Measurements from ENCODE around the gene HS6ST3. TPM values are rescaled to one million over a fixed set of nuclear protein-coding genes. Genes with fewer than 3 reads are reported as not detected.

Gene HS6ST3
- total and polyA plus RNA-seq, 2 of the 13 experiments (the other 11 are each of a cell fraction or from before 2014, with no cell fraction given): not detected

DNA sequence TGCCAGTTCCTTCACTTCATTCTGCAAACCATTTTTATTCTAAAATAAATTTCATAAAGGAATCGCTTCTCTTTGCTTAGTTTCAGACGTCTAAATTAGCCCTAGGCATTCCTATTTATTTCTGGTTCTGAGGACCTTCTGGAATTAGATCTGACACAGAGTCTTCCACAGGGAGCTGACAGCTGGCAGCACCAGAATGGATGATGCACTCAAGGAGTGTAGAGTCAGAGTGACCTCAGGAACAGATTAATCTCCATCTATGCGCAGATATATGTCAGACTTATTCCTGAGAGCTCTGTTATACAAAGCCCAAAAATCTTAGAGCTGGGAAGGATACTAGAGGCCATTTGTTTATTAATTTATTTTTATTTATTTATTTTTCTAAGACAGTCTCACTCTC, 450.8 kb downstream of the HS6ST3 start:
- TF ChIP-seq ZBTB38 (CRISPR knock-in tag; IDR thresholded peaks at IDR 0.05): no peak

DNA sequence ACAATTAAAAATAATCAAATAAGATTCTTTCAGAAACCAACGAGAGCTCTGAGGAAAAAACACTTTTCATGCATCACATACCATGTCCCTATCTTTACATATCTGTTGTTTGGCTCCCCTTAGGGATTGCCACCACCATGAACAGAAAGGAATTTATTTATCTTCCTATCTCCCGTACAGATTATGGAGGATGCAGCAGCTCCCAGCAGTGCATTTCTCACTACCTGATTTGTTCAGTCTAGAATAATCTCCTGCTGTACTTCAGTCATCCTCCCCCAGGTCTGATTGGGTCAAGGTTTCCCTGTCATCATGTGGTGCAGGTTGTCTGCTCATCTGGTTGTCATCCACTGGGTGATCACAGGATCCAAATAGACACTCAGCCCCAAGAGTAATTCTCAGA, 453.1 kb downstream of the HS6ST3 start:
- no peaks in the 10 kb centered on the region for H4K20me1 ChIP-seq (ENCODE audit: insufficient read depth, low read length)
- DNase-seq (ENCODE audit: low spot score) (no peak), FAIRE-seq (no peak), ATAC-seq (no peak)
- in situ Hi-C loops (cut with HindIII; ENCODE audit: extremely low pct_ligation_motif_present, low pct_unique_long_range_greater_than_20kb): no loop called here
- H3K27me3 ChIP-seq (ENCODE audit: control insufficient read depth in 1 of 2, insufficient read depth in 2 of 2, low read length in 2 of 2): no peaks in the 10 kb centered on the region
- H3K79me2 ChIP-seq (ENCODE audit: insufficient read depth, low read length): no peaks in the 10 kb centered on the region
- no peak overlapping the region for H3K4me3 ChIP-seq (replicated peaks in 1 of 3; ENCODE audit: insufficient read depth in 1 of 3, low read depth in 2 of 3, low read length in 3 of 3)
- H3K27ac ChIP-seq (ENCODE audit: extremely low read length, insufficient read depth, low read length): no peak overlapping the region
- no peaks in the 10 kb centered on the region for H3K36me3 ChIP-seq (replicated peaks in 1 of 2; ENCODE audit: control insufficient read depth in 1 of 2, insufficient read depth in 2 of 2, low read length in 2 of 2)
- no peak overlapping the region for H3K4me2 ChIP-seq (ENCODE audit: low read depth, low read length)
- CTCF ChIA-PET (ENCODE audit: low intra/inter-chr PET ratio, low total read pairs): no interaction called here
- 2% methylated on average over 2 of the region's 2 CpGs for WGBS (ENCODE audit: low lambda C conversion rate)
- no peaks in the 10 kb centered on the region for H3K4me1 ChIP-seq (ENCODE audit: insufficient read depth, low read length)
- no peak overlapping the region for H2AFZ ChIP-seq (ENCODE audit: low read length)
- no TSS peak for BruUV-seq (replicated peaks)
- POLR2A ChIA-PET: no interaction called here
- H3K9ac ChIP-seq (ENCODE audit: insufficient read depth, low read depth, low read length): no peak overlapping the region
- intact Hi-C loops (cut with micrococcal nuclease; ENCODE audit: unreplicated experiment): no loop called here
- no peaks in the 10 kb centered on the region for H3K9me3 ChIP-seq (ENCODE audit: low read length)
- TF ChIP-seq ZNF570 (CRISPR knock-in tag; IDR thresholded peaks at IDR 0.05; ENCODE audit: borderline replicate concordance): no peak
- TF ChIP-seq, protein P1, sequence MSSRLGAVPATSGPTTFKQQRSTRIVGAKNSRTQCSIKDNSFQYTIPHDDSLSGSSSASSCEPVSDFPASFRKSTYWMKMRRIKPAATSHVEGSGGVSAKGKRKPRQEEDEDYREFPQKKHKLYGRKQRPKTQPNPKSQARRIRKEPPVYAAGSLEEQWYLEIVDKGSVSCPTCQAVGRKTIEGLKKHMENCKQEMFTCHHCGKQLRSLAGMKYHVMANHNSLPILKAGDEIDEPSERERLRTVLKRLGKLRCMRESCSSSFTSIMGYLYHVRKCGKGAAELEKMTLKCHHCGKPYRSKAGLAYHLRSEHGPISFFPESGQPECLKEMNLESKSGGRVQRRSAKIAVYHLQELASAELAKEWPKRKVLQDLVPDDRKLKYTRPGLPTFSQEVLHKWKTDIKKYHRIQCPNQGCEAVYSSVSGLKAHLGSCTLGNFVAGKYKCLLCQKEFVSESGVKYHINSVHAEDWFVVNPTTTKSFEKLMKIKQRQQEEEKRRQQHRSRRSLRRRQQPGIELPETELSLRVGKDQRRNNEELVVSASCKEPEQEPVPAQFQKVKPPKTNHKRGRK (CRISPR knock-in tag; IDR thresholded peaks at IDR 0.05): no peak
- no peak for TF ChIP-seq FOXO1 (CRISPR knock-in tag; IDR thresholded peaks at IDR 0.05)
- no peak for TF ChIP-seq ZNF17 (CRISPR knock-in tag; IDR thresholded peaks at IDR 0.05)
- TF ChIP-seq SIN3B (IDR thresholded peaks at IDR 0.05; ENCODE audit: low read length): no peak
- TF ChIP-seq ZNF24 (IDR thresholded peaks at IDR 0.05): no peak
- TF ChIP-seq, protein P2, sequence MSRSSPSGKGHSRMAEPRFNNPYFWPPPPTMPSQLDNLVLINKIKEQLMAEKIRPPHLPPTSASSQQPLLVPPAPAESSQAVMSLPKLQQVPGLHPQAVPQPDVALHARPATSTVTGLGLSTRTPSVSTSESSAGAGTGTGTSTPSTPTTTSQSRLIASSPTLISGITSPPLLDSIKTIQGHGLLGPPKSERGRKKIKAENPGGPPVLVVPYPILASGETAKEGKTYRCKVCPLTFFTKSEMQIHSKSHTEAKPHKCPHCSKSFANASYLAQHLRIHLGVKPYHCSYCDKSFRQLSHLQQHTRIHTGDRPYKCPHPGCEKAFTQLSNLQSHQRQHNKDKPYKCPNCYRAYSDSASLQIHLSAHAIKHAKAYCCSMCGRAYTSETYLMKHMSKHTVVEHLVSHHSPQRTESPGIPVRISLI (CRISPR knock-in tag; IDR thresholded peaks at IDR 0.05; ENCODE audit: borderline replicate concordance): no peak
- TF ChIP-seq KAT2B (IDR thresholded peaks at IDR 0.05; ENCODE audit: borderline replicate concordance, low read depth, low read length): no peak
- TF ChIP-seq ZNF670 (CRISPR knock-in tag; IDR thresholded peaks at IDR 0.05; ENCODE audit: borderline replicate concordance): no peak
- TF ChIP-seq, protein P3, sequence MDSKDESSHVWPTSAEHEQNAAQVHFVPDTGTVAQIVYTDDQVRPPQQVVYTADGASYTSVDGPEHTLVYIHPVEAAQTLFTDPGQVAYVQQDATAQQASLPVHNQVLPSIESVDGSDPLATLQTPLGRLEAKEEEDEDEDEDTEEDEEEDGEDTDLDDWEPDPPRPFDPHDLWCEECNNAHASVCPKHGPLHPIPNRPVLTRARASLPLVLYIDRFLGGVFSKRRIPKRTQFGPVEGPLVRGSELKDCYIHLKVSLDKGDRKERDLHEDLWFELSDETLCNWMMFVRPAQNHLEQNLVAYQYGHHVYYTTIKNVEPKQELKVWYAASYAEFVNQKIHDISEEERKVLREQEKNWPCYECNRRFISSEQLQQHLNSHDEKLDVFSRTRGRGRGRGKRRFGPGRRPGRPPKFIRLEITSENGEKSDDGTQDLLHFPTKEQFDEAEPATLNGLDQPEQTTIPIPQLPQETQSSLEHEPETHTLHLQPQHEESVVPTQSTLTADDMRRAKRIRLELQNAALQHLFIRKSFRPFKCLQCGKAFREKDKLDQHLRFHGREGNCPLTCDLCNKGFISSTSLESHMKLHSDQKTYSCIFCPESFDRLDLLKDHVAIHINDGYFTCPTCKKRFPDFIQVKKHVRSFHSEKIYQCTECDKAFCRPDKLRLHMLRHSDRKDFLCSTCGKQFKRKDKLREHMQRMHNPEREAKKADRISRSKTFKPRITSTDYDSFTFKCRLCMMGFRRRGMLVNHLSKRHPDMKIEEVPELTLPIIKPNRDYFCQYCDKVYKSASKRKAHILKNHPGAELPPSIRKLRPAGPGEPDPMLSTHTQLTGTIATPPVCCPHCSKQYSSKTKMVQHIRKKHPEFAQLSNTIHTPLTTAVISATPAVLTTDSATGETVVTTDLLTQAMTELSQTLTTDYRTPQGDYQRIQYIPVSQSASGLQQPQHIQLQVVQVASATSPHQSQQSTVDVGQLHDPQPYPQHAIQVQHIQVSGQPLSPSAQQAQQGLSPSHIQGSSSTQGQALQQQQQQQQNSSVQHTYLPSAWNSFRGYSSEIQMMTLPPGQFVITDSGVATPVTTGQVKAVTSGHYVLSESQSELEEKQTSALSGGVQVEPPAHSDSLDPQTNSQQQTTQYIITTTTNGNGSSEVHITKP (CRISPR knock-in tag; IDR thresholded peaks at IDR 0.05; ENCODE audit: low read depth): no peak
- TF ChIP-seq FLYWCH1 (CRISPR knock-in tag; IDR thresholded peaks at IDR 0.05): no peak
- TF ChIP-seq HIVEP1 (CRISPR knock-in tag; IDR thresholded peaks at IDR 0.05): no peak

More for the DNA sequence above, 450.8 kb downstream of the HS6ST3 start:
- Histone ChIP-seq H3K4me3 (replicated peaks in 1 of 3; ENCODE audit: insufficient read depth in 1 of 3, low read depth in 2 of 3, low read length in 3 of 3) (no peak overlapping the region), H3K27ac (ENCODE audit: extremely low read length, insufficient read depth, low read length) (no peak overlapping the region), H3K79me2 (ENCODE audit: insufficient read depth, low read length) (no peaks in the 10 kb centered on the region), H3K9me3 (ENCODE audit: low read length) (no peaks in the 10 kb centered on the region), H4K20me1 (ENCODE audit: insufficient read depth, low read length) (no peaks in the 10 kb centered on the region), H3K4me1 (ENCODE audit: insufficient read depth, low read length) (no peaks in the 10 kb centered on the region), H3K36me3 (replicated peaks in 1 of 2; ENCODE audit: control insufficient read depth in 1 of 2, insufficient read depth in 2 of 2, low read length in 2 of 2) (no peaks in the 10 kb centered on the region), H3K27me3 (ENCODE audit: control insufficient read depth in 1 of 2, insufficient read depth in 2 of 2, low read length in 2 of 2) (no peaks in the 10 kb centered on the region), H3K4me2 (ENCODE audit: low read depth, low read length) (no peak overlapping the region), H3K9ac (ENCODE audit: insufficient read depth, low read depth, low read length) (no peak overlapping the region), H2AFZ (ENCODE audit: low read length) (no peak overlapping the region)
- ATAC-seq (no peak), DNase-seq (ENCODE audit: low spot score) (no peak), FAIRE-seq (no peak)
- BruUV-seq (replicated peaks): no TSS peak
- 3% methylated on average over 3 of the region's 3 CpGs for WGBS (ENCODE audit: low lambda C conversion rate)
- intact Hi-C loops (cut with micrococcal nuclease; ENCODE audit: unreplicated experiment): no loop called here
- in situ Hi-C loops (cut with HindIII; ENCODE audit: extremely low pct_ligation_motif_present, low pct_unique_long_range_greater_than_20kb): no loop called here
- ChIA-PET CTCF (ENCODE audit: low intra/inter-chr PET ratio, low total read pairs) (no interaction called here), POLR2A (no interaction called here)
